ENCODE measurements around the gene ANGPT4. TPM values are rescaled to one million over a fixed set of nuclear protein-coding genes. Genes with fewer than 3 reads are reported as not detected.
A peak's percentile ranks its signal among the peaks of the same experiment; 100 is the strongest.
"Not testable (repeated sequence)": the region's sequence is repeated elsewhere in the genome, so short reads cannot be mapped to it uniquely, and the experiment has no call there.

ANGPT4 gene
- total RNA-seq, 1 donor from 2014 or later, result 0.08 TPM

DNA sequence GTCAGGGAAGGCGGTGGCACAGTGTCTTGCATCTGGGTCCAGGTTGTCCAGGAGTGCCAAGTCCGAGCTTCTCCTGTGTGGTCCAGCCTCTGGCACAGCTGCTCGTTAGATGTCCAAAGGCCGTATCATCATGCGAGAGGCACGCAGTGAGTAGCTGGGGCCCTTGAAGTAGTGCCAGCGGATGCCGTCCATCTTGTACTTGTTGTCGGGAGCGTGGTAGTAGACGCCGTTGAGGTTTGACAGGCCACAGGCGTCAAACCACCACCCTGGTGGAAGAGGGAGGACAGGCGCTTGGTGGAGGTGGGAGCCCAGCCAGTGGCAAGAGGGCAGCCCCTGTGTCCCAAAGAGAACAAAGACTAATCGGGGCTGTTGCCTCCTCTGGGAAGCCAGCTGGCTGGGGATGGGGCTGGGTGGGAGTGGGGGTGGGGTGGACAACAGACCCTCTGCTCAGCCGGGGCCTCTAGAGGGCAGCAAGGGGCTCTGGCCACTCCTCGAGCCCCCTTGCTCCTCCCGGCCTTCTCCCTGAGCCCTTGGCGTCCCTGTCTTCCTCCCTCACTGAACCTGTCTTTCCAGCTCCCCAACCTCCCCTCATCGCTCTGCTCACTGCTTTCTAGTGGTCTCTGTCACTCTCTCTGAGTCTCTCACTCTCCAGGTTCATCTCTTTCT is 43.1 kb downstream of the ANGPT4 start:
- no peak for ATAC-seq

DNA sequence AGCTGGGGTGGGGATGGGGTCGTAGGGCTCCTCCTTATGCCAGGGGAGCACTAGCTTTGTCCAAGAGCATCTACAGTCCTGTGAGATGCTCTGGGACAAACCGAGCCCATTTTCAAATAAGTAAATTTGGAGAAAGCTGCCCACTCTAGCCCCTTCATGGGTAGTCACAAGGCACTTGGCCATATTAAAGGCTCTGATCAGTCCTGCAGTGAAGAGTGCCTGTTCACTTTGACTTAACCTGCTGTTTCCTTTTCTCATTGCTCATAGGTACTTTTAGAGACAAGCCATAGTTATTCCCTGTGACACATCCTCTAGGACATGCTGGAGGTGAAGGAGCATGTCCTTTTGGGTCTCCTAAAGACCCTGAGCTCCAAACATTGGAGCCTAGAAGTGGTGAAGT is 44.2 kb downstream of the ANGPT4 start:
- ATAC-seq, result no peak

DNA sequence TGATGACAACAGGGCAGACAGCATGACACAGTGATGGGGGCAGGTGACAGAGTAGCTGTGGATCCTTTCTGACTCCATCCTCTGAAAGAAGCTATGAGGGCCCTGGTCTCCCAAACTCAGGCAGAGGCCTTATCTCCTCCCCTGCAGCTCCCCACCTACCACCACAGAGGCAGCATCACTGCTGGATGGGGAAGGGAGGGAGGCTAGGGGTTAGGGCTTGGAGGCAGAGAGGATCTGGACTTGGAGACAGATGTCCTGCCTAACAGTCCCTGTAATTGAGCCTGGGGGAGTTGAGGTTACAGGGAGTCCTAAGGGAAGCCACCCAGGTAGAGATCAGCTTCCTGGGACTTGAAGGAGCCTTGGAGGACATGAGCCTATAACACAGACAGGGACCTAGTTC is 44.7 kb downstream of the ANGPT4 start:
- no peak for ATAC-seq

DNA sequence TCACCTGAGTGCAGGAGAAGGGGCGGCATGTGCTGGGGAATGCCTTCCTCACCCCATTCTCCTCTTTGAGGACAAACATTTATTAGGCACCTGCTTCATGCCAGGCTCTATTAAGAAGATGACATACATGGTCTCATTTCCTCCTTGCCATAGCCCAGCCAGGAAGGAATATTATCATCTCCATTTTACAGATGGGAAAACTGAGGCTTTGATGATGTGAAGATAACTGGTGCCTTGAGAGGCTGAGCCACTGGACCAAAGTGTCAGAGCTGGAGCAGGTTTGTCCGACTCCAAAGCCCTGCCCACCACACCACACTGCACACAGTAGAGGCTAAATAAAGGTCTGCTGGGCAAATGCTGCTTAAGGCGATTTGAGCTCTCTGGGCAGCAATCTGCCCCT is 45.4 kb downstream of the ANGPT4 start:
- no peak for ATAC-seq

DNA sequence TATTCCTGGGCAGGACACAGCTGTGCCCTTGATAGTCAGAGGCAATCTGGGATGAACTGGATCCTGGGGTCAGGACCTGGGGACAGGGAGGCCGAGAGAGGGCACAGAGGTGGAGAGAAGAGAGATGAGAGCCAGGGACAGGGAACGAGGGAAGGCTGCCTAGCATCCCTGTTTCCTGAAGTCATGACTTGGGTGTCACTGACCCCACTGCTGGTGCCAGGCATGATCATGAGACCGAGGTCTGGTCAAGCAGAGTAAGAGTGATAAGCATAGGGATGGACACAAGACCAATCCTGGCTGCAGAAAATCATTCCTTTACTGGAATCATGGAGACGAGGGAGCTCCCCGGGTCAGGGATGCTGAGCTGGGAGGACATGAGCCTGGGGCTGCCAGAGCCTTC is 46.5 kb downstream of the ANGPT4 start:
- ATAC-seq, result no peak

DNA sequence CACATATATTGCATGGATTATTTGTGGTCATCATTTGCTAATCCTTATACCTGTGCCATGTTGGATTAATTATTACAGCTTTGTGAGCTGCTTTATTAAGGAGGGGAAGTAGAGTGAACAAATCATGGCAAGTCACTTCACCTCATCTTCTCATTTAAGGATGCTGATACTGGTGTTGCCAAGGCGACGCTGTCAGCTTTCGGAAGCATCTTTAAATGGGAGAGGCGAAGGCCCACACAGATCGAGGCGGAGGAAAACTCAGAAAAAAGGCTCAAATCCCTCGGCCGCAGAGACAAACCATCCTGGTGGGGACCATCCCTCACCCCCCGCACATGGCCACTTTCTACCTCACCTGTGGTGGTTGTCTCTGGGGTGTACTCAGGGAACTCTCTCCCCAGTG is 47.9 kb downstream of the ANGPT4 start:
- ATAC-seq, result no peak

DNA sequence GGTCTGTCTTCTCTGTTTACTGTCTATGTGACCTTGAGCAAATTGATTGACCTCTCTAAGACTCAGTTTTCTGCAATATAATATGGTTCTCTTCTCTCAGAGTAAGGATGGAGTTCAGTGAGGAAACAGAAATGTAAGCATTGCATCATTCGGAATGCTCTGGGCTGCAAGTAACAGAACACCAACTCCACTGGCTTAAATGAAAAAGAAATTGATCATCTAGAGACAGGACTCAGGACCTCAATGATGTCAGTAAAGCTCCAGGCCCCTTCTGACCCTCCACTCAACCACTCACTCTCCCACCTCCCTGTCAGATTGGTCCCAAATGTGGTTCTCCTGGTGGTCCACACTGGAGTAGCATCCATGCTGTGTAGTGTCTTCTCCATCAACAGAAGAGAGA is 50.7 kb downstream of the ANGPT4 start:
- ATAC-seq, result no peak

DNA sequence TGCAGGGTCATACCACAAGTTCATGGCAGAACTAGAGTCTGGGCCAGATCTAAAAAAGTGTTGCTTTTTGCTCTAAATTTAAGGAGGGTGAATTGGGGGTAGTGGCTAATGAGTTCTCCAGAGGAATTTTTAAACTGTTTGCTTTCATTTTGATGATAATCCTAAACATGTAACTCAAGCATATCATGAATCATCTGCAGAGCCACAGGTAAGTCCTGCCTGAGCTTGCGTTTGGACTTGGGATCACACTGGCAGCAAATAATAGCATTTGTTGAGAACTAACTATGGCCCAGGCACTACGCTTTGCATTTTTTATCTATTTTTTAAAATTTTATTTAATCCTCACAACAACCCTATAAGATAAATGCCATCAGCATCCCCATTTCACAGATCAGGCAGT is 55.2 kb downstream of the ANGPT4 start:
- no peak for ATAC-seq

DNA sequence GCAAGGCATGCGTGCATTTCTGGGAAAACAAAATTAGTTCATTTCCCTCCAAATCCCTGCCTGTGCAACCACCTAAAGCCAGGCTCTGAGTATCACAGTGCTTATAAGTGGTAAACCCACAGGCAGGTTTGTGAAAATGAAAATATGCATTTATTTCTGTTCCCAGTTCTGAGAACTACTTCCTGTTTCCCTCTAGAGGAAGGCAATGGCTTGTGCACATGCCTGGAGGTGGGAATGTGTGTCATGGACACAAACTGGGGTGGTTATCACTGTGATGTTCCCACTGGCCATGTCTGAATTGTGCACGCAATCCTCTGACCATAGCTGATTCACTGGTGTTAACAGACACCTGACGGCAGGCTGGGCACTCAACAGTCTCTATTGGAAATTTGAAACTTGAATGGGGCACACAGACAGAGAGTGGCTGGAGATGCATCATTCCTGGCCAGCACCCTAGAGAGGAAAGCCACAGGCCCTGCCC is 56.3 kb downstream of the ANGPT4 start:
- ATAC-seq, result no peak

DNA sequence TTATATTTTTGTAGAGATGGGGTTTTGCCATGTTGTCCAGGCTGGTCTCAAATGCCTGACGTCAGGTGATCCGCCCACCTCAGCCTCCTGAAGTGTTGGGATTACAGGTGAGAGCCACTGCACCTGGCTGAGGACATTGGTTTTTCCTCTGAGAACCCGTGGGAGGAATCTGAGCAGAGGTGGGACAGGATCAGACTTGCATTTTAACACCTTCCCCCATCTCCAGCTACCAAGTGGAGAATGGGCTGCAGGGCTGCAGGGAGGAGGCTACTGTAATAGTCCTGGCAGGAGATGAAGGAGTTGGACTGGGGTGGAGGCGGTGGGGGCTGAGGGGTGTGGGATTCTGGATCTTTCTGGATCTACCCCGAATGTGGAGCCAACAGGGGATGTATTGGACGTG is 58.1 kb downstream of the ANGPT4 start:
- peak; percentile 45 for ATAC-seq

DNA sequence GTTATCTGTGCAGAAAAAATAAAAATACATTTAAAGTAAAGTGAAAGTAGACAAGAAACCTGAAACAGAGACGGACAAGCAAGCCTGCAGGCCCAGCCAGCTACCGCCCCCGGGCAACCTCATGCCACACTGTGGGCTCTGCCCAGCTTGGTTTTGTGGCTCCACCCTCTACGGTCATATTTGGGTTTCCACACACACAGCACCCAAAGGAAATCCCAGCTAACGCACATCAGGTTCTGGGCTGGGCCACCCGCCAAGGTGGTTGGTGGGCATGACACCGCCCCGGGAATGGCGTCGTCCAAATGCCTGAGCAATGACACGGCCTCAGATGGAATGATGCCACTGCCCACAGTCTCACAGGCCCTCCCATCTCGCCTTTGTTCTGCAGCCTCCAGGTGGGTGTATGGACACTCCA is 59.8 kb downstream of the ANGPT4 start:
- peak; percentile 79 for ATAC-seq

DNA sequence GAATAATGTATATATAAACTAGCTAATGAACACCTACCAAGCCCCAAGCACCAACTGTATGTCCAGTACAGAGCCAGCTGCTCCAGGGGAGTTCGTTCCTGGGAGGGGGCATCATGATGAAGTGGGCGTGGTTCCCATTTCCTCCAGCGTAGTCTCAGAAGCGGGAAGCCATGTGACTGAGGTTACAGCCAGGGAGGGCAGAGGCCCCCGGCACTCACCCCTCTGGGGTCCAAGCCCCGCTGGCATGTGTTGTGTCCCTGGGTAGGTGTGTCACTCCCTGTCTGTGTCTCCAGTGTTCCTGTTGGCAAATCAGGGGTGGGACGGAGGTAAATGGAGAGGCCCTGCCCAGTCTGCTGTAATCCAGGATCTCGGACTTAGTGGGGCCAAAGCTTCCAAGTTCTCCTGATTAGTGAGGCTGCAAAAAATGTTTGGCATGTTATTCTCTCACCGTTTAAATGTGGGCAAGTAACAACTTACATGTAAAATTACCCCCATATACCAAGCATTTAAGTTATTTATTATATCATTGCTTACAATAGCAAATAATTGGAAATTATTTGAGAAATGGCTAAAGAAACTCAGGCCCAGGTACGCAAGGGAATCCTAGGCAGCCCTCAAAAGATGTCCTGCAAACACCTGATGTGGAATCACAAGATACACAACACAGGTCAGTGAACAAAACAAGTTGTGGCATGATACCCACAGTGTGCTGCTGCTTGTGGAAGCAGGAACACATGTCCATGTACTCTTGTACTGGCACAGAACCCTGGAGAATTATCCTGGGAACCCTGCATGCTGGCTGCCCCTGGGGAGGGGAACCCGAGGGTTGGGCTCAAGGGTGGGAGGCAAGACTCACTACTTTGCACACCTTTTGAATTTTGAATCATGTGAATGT is 60.4 kb downstream of the ANGPT4 start:
- ATAC-seq, result peak; percentile 33

DNA sequence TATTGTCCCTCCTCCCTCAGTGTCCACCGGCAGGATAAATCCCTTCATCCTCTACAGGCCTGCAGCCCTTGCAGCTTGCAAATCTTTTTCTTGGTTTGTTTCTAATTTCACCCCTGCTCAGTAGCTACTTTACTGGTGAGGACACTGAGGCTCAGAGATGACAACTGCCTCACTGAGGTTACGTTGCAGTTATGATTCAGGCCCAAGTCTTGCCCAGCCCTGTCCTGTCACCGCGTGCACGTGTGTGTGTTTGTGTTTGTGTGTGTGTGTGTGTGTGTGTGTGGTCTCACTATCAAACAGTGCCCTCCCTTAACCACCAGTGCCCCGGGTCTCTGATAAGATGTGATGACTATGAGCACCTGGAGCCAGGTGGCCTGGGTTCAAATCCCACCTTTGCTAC is 61.5 kb downstream of the ANGPT4 start:
- peak; percentile 34 for ATAC-seq

DNA sequence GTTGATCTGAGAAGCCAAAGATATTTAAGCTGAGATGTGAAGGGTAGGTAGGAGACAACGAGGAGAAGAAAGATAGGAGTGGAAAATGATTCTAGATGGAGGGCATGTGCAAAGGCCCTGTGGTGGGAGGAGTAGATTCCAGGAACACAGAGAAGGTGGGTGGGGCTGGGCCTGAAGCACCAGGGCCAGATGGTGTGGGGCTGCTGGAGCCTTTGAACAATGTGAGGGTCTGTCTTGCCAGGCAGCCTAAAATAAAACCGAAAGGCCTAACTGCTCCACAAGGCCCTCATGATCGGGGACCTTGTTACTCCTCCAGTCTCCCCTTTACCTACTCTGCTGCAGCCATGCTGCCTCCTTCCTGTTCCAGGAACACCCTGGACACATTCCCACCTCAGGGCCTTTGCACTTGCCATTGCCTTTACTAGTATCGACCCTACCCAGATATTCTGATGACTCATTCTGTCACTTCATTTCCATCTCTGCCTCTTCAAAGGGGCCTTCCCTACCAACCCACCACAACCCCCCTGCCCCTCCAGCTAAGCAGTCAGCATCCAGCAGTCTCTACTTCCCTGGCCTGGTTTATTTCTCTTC is 62.6 kb downstream of the ANGPT4 start:
- no peak for ATAC-seq

DNA sequence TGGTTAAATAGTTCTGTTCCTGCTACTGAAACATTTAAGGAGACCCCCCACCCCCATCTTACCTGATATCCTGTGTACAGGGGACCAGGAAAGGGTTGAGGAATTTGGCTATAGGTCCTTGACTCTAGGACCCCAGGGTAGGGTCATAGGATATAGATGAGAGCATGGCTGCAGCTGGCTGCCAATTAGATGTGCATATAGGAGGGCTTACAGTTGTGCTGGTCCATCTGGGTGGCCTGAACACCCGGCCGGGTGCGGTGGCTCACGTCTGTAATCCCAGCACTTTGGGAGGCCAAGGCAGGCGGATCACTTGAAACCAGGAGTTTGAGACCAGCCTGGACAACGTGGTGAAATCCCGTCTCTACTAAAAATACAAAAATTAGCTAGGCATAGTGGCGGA is 67.4 kb downstream of the ANGPT4 start:
- ATAC-seq, result not testable (repeated sequence)

DNA sequence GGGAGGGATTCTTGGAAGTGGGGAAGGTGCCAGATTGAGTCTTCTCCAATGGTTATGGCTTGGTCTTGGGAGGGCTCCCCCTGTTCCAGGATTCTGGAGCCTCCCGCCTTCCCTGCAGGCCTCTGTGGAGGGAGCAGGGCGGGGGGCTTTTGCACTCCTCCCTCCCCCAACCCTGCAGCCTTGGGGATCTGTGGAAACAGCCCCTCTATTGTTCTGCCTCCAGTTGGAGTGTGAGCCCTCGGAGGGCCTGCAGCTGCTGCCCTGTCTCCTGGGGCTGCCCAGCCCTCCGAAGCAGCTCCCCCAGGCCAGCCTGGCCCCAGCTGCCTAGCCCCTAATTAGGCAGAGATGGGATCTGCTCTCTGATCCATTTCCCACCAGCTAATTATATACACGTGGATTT is 67.9 kb downstream of the ANGPT4 start:
- no peak for ATAC-seq

DNA sequence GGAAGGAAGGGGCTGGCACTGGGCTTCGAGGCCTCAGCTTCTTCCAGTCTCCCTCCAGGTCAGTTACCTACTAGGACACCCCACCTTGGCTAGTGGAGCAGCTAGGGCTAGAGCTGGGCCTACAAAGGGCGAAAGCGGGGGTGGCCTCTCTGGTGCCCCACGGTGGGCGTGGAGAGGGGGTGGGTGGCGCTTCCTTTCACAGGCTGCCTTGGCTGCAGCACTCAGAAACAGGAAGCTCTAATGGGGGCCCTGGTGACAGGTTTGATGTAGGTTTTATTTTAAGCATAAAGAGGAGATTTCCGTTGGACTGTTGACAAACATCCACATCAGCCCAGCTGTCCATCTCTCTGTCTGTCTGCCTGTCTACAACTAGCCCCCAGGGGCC is 69.2 kb downstream of the ANGPT4 start:
- ATAC-seq, result no peak

DNA sequence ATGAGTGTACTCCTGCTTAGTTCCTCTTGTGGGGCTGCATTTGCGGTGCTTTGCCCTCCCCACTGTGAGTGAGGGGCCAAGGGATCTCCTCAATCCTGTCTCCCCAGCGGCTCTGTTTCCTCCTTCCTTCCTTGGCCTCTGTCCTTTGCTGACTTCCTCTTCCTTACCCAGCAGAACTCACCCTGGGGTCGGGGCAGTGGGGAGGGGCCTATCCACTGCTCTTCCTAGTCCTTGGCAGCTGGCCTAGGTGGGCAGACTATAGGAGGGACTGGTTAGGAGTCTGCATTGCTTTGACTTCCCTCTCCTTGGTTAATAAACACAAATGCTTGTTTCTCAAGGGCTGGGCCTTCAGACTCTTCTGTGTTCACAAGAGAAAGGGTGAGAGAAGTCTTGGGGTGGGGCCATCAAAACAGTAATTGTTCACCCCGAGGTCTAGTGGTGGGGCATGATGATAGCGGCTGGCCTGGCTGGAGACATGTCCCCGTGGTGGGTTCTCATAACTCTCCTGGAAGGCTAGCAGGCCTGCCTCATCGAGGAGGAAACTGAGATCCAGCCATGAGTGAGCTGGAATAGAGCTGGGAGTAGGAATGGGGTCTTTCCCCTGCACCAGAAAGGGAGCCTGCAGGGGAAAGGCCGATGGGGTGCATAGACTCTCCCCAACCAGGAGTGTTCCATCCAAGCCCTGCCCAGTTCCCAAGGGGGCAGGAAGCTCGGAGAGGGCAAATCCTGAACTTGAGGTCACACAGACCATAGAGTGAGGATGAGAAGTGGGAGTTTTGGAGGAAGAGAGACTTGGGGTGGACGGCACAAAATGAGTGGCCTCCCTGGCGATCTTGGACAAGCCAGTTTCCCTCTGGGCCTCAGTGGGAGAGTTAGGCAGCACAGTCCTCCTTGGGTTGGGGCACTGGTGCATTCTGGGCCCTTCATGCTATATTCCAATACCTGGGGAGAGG is 69.9 kb downstream of the ANGPT4 start:
- ATAC-seq, result no peak

DNA sequence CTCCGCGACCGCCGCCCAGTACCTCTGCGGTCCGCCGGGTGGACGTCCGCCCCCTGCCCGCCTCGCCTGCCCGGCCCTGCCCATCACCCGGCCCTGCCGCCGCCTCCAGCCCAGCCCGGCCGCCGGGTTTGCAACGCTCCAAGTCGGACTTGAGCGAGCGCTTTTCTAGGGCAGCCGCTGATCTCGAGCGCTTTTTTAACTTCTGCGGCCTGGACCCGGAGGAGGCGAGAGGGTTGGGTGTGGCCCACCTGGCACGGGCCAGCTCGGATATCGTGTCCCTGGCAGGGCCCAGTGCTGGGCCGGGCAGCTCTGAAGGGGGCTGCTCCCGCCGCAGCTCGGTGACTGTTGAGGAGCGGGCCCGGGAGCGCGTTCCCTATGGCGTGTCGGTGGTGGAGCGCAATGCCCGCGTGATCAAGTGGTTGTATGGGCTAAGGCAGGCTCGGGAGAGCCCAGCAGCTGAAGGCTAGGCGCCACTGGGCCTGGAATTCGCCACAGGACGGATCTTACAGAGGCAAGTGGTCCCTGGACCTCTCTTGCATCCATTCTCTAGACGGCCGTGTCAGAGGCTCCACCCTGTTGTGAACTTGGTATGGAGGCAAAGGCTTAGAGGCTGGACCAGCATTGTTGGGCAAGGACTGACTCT is 70.8 kb downstream of the ANGPT4 start:
- no peak for ATAC-seq

DNA sequence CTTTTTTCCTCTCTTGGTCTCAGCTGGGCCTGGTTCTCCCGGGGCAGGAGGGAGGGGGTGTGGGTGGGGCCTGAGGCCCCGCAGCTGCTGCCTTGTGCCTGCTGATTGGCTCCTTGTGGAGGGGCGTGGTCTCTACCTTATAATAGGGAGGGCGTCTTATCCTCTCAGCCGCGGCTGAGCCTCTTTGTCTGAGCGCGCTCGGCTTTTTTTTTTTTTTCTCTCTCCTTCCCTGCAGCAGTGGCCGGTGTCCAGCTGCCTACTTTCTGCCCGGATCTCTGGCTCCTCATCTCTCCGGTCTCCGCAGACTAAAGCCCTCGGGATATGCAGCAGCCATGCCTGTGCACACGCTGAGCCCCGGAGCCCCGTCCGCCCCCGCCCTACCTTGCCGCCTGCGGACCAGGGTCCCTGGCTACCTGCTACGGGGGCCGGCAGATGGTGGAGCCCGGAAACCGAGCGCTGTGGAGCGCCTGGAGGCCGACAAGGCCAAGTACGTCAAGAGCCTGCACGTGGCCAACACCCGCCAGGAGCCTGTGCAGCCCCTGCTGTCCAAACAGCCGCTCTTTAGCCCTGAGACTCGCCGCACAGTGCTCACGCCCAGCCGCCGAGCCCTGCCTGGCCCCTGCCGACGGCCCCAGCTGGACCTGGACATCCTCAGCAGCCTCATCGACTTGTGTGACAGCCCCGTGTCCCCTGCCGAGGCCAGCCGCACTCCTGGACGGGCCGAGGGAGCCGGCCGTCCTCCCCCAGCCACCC is 71.5 kb downstream of the ANGPT4 start:
- ATAC-seq, result peak; percentile 90

DNA sequence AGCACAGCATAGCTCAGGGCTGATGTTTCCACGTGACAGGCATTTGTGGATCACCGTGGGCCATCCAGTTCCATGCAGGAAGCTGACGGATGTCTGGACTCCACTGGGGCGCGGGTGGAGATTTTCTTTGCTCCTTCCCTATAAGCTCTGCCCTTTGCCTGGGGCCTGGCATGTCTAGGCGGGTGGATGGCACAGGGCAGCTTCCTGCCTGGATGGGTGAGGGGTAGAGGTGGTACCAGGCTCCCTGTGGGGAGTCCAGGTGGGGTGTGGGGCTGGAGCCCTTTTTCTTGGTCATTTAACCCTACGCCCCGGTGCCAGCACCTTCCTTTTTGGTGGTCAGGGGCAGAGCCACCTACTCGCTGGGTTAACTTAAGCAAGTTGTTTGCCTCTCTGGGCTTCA is 72.2 kb downstream of the ANGPT4 start:
- peak; percentile 64 for ATAC-seq

Data from esophagus mucosa (tissue), 1 donor.